ENCODE measurements around the gene SERPINA3. TPM values are rescaled to one million over a fixed set of nuclear protein-coding genes. Genes with fewer than 3 reads are reported as not detected.

The SERPINA3 gene
- total and polyA plus RNA-seq, 2 of the 8 experiments (the other 6 are each of a cell fraction or from before 2014, with no cell fraction given) = not detected

GRCh38 chr14:94588311-94588710, 23.9 kb upstream of the SERPINA3 start:
- H3K79me1 ChIP-seq (ENCODE audit: low read depth, low read length) = no peaks in the 10 kb centered on the region
- H3K23ac ChIP-seq (ENCODE audit: insufficient read length) = no peak overlapping the region
- no peak overlapping the region for H4K8ac ChIP-seq (ENCODE audit: extremely low read depth, insufficient read depth, low read length)
- H4K20me1 ChIP-seq (replicated peaks in 1 of 2; ENCODE audit: control insufficient read depth in 1 of 2, insufficient read depth in 2 of 2, low read length in 2 of 2) = no peaks in the 10 kb centered on the region
- H2AK5ac ChIP-seq (ENCODE audit: low read depth, low read length) = no peak overlapping the region
- no peak overlapping the region for H2BK15ac ChIP-seq (ENCODE audit: low read length)
- no peaks in the 10 kb centered on the region for H3K36me3 ChIP-seq (ENCODE audit: control insufficient read depth in 2 of 4, insufficient read depth in 4 of 4, low read length in 3 of 4)
- H2AFZ ChIP-seq (ENCODE audit: low read length) = no peak overlapping the region
- H3K9me3 ChIP-seq (ENCODE audit: insufficient read depth in 2 of 2, low read depth in 1 of 2, low read length in 1 of 2) = peaks cover 4 to 6% of the 10 kb centered on the region in 2 experiments; a peak in 2 of 4 replicates
- no peak overlapping the region for H4K5ac ChIP-seq (ENCODE audit: insufficient read length, low read depth, low read length)
- H4K91ac ChIP-seq (replicated peaks; ENCODE audit: insufficient read length, low read length) = no peak overlapping the region
- H2BK20ac ChIP-seq (ENCODE audit: low read length) = no peak overlapping the region
- no peak overlapping the region for H3K27ac ChIP-seq (ENCODE audit: low read depth, low read length)
- H2BK12ac ChIP-seq (ENCODE audit: low read depth, low read length) = no peak overlapping the region
- H3K4me3 ChIP-seq (ENCODE audit: extremely low read depth in 1 of 4, insufficient read depth in 2 of 4, low read depth in 3 of 4, low read length in 4 of 4) = no peak overlapping the region
- H3K4me1 ChIP-seq (replicated peaks in 1 of 4; ENCODE audit: control insufficient read depth in 3 of 4, insufficient read depth in 4 of 4, low read length in 3 of 4) = no peaks in the 10 kb centered on the region
- no peak overlapping the region for H3K18ac ChIP-seq (ENCODE audit: extremely low read depth, low read length)
- ChIA-PET POLR2A (ENCODE audit: partially characterized antibody) (no interaction called here), CTCF (ENCODE audit: partially characterized antibody) (no interaction called here)
- no peak overlapping the region for H2BK5ac ChIP-seq (ENCODE audit: low read depth, low read length)
- H2BK120ac ChIP-seq (replicated peaks; ENCODE audit: low read depth, low read length) = no peak overlapping the region
- H3K56ac ChIP-seq (replicated peaks; ENCODE audit: insufficient read length, low read depth, low read length) = no peak overlapping the region
- H3K4ac ChIP-seq (replicated peaks; ENCODE audit: insufficient read length, low read depth, low read length) = no peak overlapping the region
- no peaks in the 10 kb centered on the region for H3K79me2 ChIP-seq (ENCODE audit: control insufficient read depth in 1 of 2, insufficient read depth in 2 of 2, low read length in 2 of 2)
- DNase-seq (ENCODE audit: low read depth in 1 of 2, low spot score in 2 of 2) (no peak), FAIRE-seq (no peak)
- WGBS, 2 experiments (ENCODE audit: extremely low coverage in 1 of 2, insufficient coverage in 1 of 2, insufficient read length in 1 of 2, insufficient replicate concordance in 2 of 2, low coverage in 1 of 2, low lambda C conversion rate in 2 of 2, missing lambda C conversion rate in 1 of 2) = 76% methylated on average over 4 of the region's 4 CpGs; no CpG with 5 or more reads in 1 of the 2 experiments
- peaks cover 5% of the 10 kb centered on the region; the same call in 1 of the 2 replicates for H3K23me2 ChIP-seq (ENCODE audit: low read depth, low read length)
- no peak overlapping the region for H3K4me2 ChIP-seq (ENCODE audit: insufficient read depth in 1 of 2, low read depth in 2 of 2, low read length in 2 of 2)
- H3K14ac ChIP-seq (ENCODE audit: insufficient read length) = no peak overlapping the region
- H3K27me3 ChIP-seq (replicated peaks in 1 of 4; ENCODE audit: control insufficient read depth in 3 of 4, extremely low read depth in 1 of 4, insufficient read depth in 3 of 4, low read length in 3 of 4) = no peaks in the 10 kb centered on the region; a peak in 1 of 7 replicates
- no peak overlapping the region for H3K9ac ChIP-seq (replicated peaks in 1 of 4; ENCODE audit: extremely low read depth in 1 of 4, low read depth in 3 of 4, low read length in 3 of 4)
- no peak for TF ChIP-seq TBP (IDR thresholded peaks at IDR 0.05; ENCODE audit: low read depth, low read length)
- no peak for TF ChIP-seq CBX5 (IDR thresholded peaks at IDR 0.05; ENCODE audit: low read depth, low read length)
- TF ChIP-seq HDAC6 (IDR thresholded peaks at IDR 0.05; ENCODE audit: low read depth, low read length) = no peak
- no peak for TF ChIP-seq RAD21 (IDR thresholded peaks at IDR 0.05 in 1 of 2, conservative IDR thresholded peaks at IDR 0.05 in 1 of 2; ENCODE audit: low read depth in 2 of 2, low read length in 2 of 2)
- TF ChIP-seq SUZ12 (IDR thresholded peaks at IDR 0.05; ENCODE audit: low read length) = no peak
- no peak for TF ChIP-seq JUN (IDR thresholded peaks at IDR 0.05; ENCODE audit: low read depth, low read length)
- TF ChIP-seq TEAD4 (IDR thresholded peaks at IDR 0.05; ENCODE audit: low read depth, low read length) = no peak
- TF ChIP-seq, protein P1, sequence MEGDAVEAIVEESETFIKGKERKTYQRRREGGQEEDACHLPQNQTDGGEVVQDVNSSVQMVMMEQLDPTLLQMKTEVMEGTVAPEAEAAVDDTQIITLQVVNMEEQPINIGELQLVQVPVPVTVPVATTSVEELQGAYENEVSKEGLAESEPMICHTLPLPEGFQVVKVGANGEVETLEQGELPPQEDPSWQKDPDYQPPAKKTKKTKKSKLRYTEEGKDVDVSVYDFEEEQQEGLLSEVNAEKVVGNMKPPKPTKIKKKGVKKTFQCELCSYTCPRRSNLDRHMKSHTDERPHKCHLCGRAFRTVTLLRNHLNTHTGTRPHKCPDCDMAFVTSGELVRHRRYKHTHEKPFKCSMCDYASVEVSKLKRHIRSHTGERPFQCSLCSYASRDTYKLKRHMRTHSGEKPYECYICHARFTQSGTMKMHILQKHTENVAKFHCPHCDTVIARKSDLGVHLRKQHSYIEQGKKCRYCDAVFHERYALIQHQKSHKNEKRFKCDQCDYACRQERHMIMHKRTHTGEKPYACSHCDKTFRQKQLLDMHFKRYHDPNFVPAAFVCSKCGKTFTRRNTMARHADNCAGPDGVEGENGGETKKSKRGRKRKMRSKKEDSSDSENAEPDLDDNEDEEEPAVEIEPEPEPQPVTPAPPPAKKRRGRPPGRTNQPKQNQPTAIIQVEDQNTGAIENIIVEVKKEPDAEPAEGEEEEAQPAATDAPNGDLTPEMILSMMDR (IDR thresholded peaks at IDR 0.05; ENCODE audit: control extremely low read depth in 1 of 3, insufficient read depth in 1 of 3, low read depth in 1 of 3, low read length in 3 of 3) = no peak
- no peak for TF ChIP-seq RFX5 (IDR thresholded peaks at IDR 0.05; ENCODE audit: borderline replicate concordance, low read depth, low read length)
- TF ChIP-seq RBBP5 (IDR thresholded peaks at IDR 0.05; ENCODE audit: borderline replicate concordance, low read depth, low read length) = no peak
- TF ChIP-seq HDAC2 (IDR thresholded peaks at IDR 0.05; ENCODE audit: borderline replicate concordance in 1 of 2, low read depth in 2 of 2, low read length in 2 of 2) = no peak
